Psoas muscle (tissue), 8 donors: ENCODE results near the gene TENM4. TPM values are rescaled to one million over a fixed set of nuclear protein-coding genes. Genes with fewer than 3 reads are reported as not detected.

ENCODE experiments used
- ATAC-seq, 4 donors: fragments of 200-7000 bp; cut with Tn5 transposase; one replicate each; pipeline ENCODE4 v1.9.1; 2020; ENCODE audit warnings: moderate library complexity in 3 of 4, mild to moderate bottlenecking in 2 of 4
- DNase-seq, 2 donors: peaks; one replicate each; pipeline ENCODE4 v3.0.0-alpha.2; 2020
- H3K27ac ChIP-seq: fragments of 200-600 bp; one replicate; pipeline ENCODE4 v1.8.0; 2022
- H3K27me3 ChIP-seq, 3 donors: fragments of 200-600 bp in 1 of 3; one replicate each; pipeline versions ENCODE4 v1.6.1 to v1.8.0; 2013 to 2022; ENCODE audit warnings: low read length in 2 of 3, mild to moderate bottlenecking in 2 of 3, moderate library complexity in 1 of 3; ENCODE audit not compliant: insufficient read depth in 3 of 3
- H3K36me3 ChIP-seq, 2 donors: fragments of 200-600 bp in 1 of 2; one replicate each; pipeline versions ENCODE4 v1.6.1 to v1.8.0; 2013 to 2022; ENCODE audit warnings: low read depth in 1 of 2, mild to moderate bottlenecking in 1 of 2, moderate library complexity in 1 of 2; ENCODE audit not compliant: insufficient read depth in 1 of 2
- H3K4me1 ChIP-seq: fragments of 200-600 bp; one replicate; pipeline ENCODE4 v1.8.0; 2022
- H3K4me3 ChIP-seq: fragments of 200-600 bp; one replicate; pipeline ENCODE4 v1.8.0; 2022; ENCODE audit warnings: mild to moderate bottlenecking
- H3K9me3 ChIP-seq: fragments of 200-600 bp; one replicate; pipeline ENCODE4 v1.8.0; 2022
- WGBS, 3 donors: extraction: QIAGEN DNeasy Blood & Tissue Kit; methylation state at CpG; one replicate each; pipeline versions ENCODE4 v1.1.6 to v1.1.7; 2013; 5-methylcytosine and 5-hydroxymethylcytosine counted together
- intact Hi-C, 2 donors: fragments of 100-400 bp; cut with DNase I; formaldehyde crosslinking; loops; one replicate each; pipeline versions ENCODE4 v1.11.0 to v1.14.2; 2022
- polyA plus RNA-seq, 3 donors: library from polyadenylated mRNA; stranded (reverse); fragments of 200-250 nt; gene quantifications; one replicate each; pipeline ENCODE4 v1.2.3, GENCODE V29; 2013
- total RNA-seq, 4 donors: library from RNA; stranded (reverse); fragmentation: NEBNext Ultra II Directional in 2 of 4; extraction: Animal tissue kit (Norgen Biotek cat#: 25700) in 2 of 4; gene quantifications; one replicate each; pipeline versions ENCODE4 v1.2.1 to v1.2.4, GENCODE V29; 2021 to 2023
- TF ChIP-seq, protein P1 (sequence below): fragments of 200-600 bp; IDR thresholded peaks from one replicate; pipeline ENCODE4 v1.8.0; 2022; ENCODE audit warnings: antibody characterized with exemption
- donor health status: healthy with polysubstance abuse.
- donor health status: DM: no; HTN: no; CAD: no; lungs with moderate emphysema.
- donor health status: Bipolar disorder and iron deficiency.
- donor health status: healthy.
- donor health status: DM: yes; HTN: yes; CAD: no.
- donor health status: DM: no; HTN: no; CAD: no.
- donor health status: DM: no; HTN: no; CAD: no.
- donor health status: DM: yes; HTN: yes; CAD: no.

Gene TENM4
- total and polyA plus RNA-seq, 7 donors = 0.05 to 1.7 (median 0.48) TPM

- no peak for ATAC-seq
- WGBS, 3 donors = 63 to 91% (median 83%) methylated on average over 2 of the region's 2 CpGs
- Histone ChIP-seq H3K27ac (no peak overlapping the region), H3K4me1 (no peaks in the 10 kb centered on the region), H3K9me3 (no peaks in the 10 kb centered on the region), H3K36me3 (no peaks in the 10 kb centered on the region), H3K4me3 (no peak overlapping the region), H3K27me3 (no peaks in the 10 kb centered on the region)
- intact Hi-C loops = no loop called here
- TF ChIP-seq, protein P1, sequence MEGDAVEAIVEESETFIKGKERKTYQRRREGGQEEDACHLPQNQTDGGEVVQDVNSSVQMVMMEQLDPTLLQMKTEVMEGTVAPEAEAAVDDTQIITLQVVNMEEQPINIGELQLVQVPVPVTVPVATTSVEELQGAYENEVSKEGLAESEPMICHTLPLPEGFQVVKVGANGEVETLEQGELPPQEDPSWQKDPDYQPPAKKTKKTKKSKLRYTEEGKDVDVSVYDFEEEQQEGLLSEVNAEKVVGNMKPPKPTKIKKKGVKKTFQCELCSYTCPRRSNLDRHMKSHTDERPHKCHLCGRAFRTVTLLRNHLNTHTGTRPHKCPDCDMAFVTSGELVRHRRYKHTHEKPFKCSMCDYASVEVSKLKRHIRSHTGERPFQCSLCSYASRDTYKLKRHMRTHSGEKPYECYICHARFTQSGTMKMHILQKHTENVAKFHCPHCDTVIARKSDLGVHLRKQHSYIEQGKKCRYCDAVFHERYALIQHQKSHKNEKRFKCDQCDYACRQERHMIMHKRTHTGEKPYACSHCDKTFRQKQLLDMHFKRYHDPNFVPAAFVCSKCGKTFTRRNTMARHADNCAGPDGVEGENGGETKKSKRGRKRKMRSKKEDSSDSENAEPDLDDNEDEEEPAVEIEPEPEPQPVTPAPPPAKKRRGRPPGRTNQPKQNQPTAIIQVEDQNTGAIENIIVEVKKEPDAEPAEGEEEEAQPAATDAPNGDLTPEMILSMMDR = no peak
- no peak for DNase-seq
These were observed 293.1 kb downstream of the TENM4 start for GRCh38 chr11:79147731-79148130.

DNA sequence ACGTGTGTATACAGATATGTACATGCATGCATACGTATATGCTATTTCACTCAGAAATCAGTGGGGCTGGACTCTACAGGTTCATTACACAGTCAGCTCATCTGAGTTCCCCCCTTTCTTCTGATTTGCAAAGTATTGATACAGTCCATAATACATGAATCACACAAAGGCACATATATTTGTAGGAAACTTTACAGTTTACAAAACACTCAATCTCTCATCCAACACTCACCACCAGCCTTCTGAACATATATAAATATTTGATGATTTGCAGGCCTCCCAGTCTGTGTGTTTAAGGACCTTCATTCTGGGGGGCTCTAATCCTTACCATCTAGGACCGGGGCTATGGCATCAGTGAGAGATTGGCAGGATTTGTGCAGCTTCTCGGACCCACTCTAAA lies 293.8 kb downstream of the TENM4 start:
- intact Hi-C loops = no loop called here
- ATAC-seq (no peak), DNase-seq (no peak)
- Histone ChIP-seq H3K27ac (no peak overlapping the region), H3K4me1 (no peaks in the 10 kb centered on the region), H3K4me3 (no peak overlapping the region), H3K27me3 (no peaks in the 10 kb centered on the region), H3K9me3 (no peaks in the 10 kb centered on the region), H3K36me3 (no peaks in the 10 kb centered on the region)
- TF ChIP-seq, protein P1 = no peak
- WGBS, 3 donors = 94 to 95% (median 95%) methylated on average over 4 of the region's 4 CpGs

DNA sequence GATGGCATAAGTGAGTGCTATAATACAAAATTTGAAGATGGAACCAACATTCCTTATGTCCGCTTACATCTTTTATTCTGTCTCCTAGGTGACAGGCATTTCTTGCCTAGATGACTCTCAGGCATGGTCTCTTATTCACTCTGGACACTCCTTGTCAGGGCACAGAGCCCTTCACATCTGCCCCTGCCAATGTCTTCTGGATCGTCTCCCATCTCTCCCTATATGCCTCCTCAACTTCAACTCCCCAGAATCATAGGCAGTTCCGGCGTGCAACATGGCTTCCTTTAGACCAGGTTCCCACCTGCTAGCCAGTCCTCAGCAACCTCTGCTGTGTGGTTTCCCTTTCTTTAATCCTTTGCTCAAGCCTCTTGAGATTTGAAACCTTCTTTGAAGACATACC lies 300.9 kb downstream of the TENM4 start:
- H3K4me3 ChIP-seq = no peak overlapping the region
- ATAC-seq = no peak
- intact Hi-C loops = no loop called here
- TF ChIP-seq, protein P1 = no peak
- no peaks in the 10 kb centered on the region for H3K4me1 ChIP-seq
- DNase-seq = no peak
- H3K36me3 ChIP-seq = no peaks in the 10 kb centered on the region
- H3K9me3 ChIP-seq = no peaks in the 10 kb centered on the region
- no peak overlapping the region for H3K27ac ChIP-seq
- WGBS, 3 donors = 81 to 87% (median 84%) methylated on average over 4 of the region's 4 CpGs
- no peaks in the 10 kb centered on the region for H3K27me3 ChIP-seq

- Histone ChIP-seq H3K4me3 (no peak overlapping the region), H3K4me1 (no peaks in the 10 kb centered on the region), H3K9me3 (no peaks in the 10 kb centered on the region), H3K36me3 (no peaks in the 10 kb centered on the region), H3K27ac (no peak overlapping the region), H3K27me3 (no peaks in the 10 kb centered on the region)
- intact Hi-C loops = no loop called here
- TF ChIP-seq, protein P1 = no peak
- 77 to 90% (median 81%) methylated on average over 4 of the region's 4 CpGs for WGBS, 3 donors
- DNase-seq = no peak
- no peak for ATAC-seq
These were observed 311.1 kb downstream of the TENM4 start for GRCh38 chr11:79129702-79130101.

DNA sequence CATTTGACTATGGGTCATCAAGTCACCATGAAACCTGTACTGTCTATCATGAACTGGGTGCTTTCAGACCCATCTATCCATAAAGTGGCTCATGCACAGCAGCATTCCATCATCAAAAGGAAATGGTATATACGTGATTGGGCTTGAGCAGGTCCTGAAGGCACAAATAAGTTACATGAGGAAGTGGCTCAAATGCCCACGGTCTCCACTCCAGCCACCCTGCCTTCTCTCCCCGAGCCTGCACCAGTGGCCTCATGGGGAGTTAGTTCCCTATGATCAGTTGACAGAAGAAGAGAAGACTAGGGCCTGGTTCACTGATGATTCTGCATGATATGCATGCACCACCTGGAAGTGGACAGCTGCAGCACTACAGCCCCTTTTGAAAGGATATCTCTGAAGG lies 312.5 kb downstream of the TENM4 start:
- Histone ChIP-seq H3K4me1 (no peaks in the 10 kb centered on the region), H3K36me3 (no peaks in the 10 kb centered on the region), H3K4me3 (no peak overlapping the region), H3K9me3 (no peaks in the 10 kb centered on the region), H3K27ac (no peak overlapping the region), H3K27me3 (no peaks in the 10 kb centered on the region)
- TF ChIP-seq, protein P1 = no peak
- ATAC-seq (no peak), DNase-seq (no peak)
- 85 to 93% (median 85%) methylated on average over 3 of the region's 3 CpGs for WGBS, 3 donors
- intact Hi-C loops = no loop called here
